ENCODE results near the gene USP12. TPM values are rescaled to one million over a fixed set of nuclear protein-coding genes. Genes with fewer than 3 reads are reported as not detected.

Gene USP12
- polyA plus RNA-seq, 12 donors: 17.3 to 29.3 (median 25.5) TPM; not detected in 1

DNA sequence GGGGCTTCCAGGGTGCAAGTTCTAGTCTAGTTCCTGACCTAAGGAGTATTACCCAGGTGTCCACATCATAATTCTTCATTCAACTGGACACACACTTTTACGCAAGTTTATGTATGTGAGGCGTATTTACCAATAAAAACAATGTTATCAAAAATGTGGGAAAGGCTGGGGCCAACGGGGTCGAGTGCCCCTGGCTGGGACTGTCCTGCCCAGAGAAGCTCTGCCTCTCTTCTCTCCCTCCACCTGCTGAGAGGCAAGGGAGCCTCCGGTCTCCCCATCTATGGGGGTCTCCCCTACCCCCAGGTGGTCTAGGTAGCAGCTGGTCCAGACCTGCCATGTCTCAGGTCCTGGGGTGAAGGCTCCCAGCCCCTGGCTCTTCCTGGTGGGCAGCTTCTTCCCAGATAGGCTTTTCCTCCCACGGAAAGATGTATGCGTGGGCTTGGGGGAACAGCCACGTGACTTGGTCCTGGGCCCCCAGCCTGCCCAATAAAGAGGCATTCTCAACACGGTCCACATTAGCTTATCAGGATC lies 132.4 kb downstream of the USP12 start:
- no peak for DNase-seq

DNA sequence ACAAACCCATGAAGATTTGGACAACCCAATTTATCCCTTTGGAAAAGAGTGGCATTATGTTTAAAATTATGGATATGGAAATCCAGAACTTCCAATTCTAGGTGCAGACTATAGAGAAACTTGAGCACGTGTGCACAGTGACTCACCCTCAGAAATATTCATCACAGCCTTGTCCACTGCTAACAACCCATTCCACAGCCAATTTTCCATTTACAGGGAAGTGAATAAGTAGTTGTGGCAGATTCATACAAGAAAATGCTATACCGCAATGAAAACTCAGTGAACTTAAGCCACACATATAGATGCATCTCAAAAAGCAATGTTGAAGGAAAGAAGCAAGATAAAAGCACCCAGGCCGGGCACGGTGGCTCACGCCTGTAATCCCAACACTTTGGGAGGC lies 133.3 kb downstream of the USP12 start:
- no peak for DNase-seq

DNA sequence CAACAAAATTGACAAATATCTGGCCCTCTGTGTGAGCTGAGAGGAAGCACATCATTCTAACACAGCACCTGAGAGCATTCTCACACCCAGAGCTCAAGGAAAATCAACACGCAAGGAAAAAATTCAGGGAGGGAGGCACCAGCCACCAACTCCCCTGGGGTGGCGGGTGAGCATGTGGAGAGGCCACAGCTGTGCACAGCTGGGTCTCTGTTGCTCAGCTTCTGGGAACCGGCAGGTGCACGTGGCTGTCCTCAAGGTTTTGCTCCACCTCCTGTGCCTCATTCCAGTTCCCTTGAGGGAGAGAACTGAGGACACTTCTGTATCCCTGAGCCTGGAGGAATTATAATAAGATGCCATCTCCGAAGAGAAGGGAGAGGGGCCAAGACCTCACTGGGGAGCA lies 134.0 kb downstream of the USP12 start:
- no peak for DNase-seq

DNA sequence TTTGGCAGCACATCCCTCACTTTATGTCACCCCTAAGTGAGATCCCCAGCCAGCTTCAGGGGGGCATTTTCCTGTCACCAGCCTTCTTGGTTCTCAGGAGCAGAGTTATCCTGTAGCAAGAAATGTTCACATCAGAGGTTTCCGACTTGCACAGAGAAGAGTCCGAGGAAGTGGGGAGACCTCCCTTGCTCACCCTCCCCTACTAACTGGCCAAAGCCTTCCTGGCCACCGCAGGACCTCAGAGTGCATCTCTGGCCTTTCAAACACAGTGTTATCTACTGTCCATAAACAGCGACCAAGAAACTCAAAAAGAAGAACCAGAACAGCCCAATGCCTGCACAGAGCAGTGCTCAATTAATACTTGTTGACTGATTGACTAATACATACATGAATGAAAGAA lies 134.4 kb downstream of the USP12 start:
- DNase-seq: no peak

DNA sequence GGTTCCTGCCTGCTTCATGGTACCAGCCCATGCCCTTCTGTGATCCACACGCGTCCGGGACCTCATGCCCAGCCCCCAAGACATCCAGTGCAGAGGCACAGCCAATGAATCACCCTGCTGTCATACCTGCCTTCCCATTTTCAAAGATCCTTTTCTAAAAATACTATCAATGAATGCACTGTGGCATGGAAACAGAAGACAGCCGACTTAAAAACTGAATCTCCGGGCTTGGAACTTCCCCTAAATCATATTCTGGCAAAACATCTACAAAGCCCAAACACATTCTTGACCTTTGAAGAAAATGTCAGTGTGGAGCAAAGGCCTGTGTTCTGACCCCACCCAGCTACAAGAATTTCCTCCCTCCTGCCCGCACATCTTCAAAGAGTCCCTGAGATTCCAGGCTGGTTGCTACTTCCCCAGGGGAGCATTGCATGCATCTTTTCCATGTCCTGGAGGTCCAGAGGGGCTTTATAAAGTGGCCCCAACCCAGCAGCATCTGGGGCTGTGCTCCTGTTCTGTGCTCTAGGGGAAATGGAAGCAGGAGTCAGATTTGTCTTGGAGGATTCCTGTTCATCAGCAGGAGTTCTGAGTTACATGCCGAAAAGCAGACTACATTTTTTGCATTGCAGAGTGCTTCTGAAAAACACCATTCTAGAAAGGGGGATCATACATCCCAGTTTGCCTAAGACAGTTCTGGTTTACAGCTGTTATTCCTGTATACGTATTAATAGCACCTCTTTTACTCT lies 135.2 kb downstream of the USP12 start:
- no peak for DNase-seq

DNA sequence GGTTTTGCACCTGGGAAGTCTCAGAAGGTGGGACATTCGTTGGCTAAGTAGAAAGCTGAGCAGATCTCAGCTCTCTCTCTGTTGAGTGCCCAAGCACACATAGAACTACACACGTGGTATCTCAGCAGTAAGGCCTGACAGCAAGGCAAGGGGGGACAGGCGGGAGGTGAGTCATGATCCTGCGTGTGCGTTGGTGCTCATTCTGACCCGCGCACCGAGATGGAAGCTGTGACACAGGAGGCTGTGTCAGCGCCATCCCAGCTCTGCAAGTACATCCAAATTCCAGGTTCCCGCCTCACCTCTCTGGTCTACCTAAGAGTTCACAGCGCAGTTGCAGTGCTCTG lies 135.7 kb downstream of the USP12 start:
- no peak for DNase-seq

DNA sequence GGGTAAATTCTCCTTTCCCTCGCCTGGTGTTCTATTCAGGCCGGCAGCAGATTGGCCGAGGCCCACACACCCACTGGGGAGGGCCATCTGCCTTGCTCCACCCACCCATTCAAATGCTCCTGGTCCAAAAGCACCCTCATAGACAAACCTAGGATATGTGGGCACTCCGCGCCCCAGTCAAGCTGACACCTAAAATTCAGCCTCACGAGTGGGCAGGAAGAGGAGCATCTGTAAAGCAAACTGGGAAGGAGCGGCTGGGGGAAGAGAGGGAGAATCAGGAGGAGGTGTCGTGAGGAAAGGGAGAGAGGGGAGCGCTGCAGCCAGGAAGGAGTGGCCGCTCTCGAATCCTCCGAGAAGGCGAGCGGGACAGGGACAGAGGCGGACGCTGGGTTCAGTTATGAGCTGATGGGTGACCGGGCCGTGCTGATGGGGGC lies 136.9 kb downstream of the USP12 start:
- no peak for DNase-seq

DNA sequence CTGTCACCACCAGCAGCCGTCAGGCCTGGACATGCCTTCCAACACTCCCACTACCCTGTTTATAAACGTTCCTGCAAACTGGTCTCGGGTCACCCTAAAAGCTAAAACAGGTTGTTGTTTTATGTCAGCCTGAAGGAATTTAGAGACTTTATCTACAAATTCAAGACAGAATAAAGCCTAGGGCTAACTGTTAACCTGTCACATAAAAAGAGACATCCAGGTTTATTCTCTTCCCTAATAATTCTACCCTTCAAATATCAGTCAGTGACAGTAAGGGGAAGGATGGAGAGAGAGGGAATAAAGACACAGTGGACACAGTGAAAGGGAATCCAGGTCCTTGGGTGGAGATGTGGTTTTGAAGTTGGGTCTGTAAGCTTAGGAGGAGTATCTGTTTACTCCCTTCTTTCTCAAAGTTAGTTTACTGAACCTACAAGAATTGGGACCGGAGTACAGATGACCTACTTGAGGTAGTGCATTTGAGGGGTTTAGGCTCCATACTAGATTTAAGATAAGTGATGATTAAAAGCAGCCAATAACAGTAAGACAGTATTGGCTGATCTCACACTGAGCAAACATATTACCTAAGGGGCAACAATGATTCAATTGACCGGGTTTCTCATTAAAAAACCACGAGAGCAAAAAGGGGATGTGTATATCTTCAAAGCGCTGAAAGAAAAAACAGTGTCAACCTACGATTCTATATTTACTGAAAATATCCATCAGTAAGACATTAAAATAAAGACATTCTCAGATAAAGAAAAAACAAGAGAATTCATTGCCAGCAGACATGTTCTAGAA lies 142.7 kb downstream of the USP12 start:
- DNase-seq: no peak

DNA sequence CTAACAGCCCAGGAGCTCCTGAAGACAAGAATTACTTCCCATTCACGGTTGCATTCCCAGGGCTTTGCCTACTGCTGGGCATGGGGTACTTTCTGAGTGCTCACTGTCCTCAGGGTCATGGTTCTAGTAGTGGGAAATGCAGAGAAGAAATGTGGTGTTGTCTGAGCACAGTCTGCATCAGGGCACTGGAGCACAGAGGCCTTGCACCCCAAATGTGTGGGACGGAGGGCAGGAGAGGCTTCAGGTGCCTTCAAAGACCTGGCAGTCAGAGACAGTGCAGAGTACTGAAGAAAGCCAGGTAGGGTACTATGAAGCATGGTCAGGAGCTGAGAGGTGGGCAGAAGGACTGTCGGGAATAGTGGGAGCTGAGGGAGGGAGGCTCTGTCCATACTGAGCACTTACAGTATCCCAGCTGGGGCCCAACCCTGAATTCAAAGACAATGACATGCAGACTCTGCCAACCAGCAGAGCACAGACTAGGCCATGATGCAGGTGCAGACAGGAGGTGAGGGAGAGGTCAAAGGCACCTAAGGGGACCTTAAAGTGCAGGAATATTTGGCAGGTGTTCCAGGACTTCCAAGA lies 144.4 kb downstream of the USP12 start:
- no peak for DNase-seq

DNA sequence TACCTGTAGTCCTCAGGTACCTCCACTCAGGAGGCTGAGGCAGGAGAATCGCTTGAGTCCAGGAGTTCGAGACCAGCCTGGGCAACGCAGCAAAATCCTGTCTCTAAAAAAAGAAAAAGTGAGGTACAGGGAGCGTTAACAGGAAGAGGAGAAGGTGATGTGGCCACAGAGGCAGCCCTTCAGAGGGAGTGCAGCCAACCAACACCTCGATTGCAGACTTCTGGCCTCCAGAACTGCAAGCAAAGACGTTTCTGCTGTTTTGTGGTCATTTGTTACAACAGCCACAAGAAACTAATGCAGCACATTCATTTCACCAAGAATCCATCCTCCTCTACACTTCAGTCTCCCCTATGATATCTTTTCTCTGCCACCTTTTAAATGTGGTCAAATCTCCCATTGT lies 145.2 kb downstream of the USP12 start:
- DNase-seq: no peak

DNA sequence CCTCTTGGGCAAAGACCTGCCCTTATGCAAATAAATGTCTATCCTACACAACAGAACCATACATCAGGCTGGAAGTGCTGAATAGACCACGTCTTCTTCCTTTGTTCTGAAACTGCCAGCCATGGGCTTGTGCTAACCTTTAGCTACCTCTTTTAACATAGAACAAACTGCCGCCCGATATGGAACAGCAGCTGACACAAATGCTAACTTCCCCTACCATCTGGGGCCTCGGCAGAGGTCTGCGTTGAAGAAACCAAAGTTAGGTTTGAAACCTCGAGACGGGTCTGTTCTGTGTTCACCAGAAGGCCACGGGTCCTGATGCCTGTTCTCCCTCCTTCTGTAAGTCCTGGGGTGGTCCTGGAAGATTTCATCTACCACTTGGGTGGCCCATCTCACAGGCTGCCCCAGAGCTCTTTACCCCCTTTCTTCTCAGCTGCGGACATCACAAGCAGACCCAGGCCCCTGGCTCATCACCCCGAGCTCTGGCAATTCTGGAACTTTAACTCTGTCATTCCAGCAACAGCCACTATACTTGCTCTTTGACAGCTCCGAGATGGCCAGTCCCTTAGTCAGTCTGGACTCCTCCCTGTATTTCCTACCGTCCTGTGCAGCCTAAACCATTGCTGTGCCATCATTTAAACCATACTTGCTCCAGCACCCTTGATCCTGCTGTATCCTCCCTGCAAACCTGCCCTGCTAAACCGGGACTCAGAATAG lies 146.7 kb downstream of the USP12 start:
- DNase-seq: no peak

DNA sequence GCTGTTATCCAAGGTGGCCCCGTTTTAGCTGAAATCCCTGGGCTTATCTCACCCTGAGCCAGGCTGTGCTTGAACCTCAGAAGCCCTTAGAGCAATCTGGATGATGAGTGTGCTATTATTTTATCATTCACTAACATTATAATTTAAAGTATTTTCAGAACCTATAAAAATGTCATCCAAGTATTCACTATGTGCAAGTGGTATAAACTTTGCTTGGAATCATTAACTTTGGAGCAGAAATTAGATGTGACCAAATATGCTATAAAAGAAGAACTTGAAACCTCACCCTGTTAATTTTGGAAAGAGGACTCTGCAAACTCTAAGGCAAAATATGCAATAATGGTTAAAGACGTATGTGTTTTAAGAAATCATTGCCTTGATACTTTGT lies 147.5 kb downstream of the USP12 start:
- DNase-seq: no peak

DNA sequence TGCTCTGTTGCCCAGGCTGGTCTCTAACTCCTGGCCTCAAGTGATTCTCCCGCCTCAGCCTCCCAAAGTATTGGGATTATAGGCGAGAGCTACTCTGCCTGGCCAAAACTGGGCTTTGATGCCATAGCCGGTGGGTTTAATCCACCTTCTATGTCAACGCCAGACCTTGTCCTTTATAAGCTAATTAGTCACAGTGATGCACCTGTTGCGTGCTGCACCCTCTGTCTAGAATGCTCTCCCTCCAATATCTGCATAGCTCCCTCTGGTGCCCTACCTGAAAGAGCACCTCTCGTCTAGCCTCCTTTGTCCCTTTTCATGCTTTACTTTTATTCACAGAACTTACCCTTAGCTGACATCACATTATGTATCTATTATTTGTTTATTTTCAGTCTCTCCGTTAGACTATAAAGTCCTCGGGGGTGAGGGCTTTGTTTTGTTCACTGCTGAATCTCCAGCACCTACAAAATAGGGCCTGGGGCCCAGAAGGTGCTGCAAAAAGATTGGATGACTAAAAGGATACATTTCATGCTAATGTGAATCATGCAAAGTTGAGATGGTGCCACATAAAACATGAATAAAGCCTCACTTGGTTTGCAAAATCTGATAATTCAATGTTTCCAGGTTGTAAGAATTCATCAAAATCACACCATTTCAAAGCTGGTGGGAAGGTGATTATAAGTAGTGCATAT lies 148.1 kb downstream of the USP12 start:
- DNase-seq: no peak

DNA sequence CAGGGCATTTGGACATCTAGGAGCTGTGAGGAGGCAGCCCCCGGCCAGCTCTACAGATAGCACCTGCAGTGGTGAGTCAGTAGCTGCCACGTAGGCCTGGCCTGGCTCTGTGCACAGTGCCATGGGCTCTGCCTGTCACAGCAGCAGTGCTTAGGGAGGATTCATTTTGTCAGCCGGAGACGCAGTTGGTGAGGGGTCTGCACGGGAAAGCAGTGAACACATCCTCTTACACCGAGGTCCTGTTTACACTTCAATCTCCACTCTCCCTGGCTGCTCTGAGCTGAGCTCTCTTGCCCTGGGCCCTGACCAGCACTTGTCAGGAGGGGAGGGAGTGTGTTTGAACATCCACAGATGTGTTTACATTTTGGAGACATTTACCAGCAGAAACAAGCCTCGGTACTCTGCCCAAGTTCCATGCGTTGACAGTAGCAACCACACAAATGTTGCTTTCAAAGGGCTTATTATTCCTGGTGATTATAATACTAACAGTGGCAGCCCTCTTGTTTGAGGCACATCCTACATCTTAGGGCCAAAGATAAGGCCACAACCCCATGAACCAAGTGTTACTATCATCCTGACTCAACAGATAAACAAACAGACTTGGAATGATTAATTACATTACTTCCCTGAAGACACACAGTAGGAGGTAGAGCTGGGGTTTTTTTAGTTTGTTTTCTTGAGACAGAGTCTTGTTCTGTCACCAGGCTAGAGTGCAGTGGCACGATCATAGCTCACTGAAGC lies 148.9 kb downstream of the USP12 start:
- DNase-seq: no peak

DNA sequence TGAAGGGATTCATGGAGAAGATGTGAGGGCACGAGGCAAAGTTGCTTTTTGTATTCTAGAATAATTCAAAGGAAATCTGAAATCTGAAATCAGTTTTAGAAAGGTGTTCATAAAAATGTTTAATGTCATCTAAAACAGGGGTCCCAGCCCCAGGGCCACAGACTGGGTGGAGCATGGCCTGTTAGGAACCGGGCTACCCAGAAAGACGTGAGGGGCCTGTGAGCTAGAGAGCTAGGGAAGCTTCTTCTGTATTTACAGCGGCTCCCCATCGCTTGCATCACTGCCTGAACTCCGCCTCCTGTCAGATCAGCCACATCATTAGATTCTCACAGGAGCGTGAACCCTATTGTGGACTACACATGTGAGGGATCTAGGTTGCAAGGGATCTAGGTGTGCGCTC lies 151.2 kb downstream of the USP12 start:
- no peak for DNase-seq

DNA sequence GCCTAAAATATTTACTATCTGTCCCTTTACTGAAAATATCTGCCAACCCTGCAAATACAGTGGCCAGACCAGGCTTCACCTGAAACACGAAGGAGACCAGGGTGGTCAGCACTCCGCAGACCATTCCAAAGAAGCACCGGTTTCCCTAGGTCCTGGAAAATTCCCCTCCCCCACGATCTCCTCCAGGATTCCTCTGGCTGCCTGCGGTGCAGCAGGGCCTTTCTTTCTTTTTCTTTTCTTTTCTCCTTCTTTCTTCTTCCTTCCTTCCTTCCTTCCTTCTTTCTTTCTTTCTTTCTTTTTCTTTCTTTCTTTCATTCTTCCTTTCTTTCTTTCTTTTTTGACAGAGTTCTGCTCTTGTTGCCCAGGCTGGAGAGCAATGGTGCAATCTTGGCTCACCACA lies 152.7 kb downstream of the USP12 start:
- no peak for DNase-seq

DNA sequence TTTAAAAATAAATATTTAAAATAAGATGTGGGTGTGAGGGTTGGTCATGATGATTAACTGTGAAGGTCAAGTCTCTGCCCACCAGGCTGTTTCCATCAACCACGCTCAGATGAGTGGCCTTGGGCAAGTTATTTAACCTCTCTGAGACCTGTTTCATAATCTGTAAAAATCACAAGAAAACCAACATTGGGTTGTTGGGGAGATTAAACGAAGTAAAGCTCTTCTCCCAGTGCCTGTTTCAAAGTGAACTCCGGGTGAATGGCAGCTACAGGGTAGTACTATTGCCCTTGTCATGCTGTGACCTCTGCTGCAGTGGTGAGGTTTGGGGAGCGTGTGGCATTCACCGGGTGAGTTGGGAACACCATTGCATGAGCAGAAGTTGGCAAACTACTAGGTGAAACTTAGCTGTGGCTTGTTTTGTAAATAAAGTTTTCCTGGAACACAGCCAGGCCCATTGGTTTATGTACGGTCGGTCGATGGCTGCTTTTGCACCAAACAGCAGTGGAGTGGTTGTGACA lies 153.2 kb downstream of the USP12 start:
- no peak for DNase-seq

DNA sequence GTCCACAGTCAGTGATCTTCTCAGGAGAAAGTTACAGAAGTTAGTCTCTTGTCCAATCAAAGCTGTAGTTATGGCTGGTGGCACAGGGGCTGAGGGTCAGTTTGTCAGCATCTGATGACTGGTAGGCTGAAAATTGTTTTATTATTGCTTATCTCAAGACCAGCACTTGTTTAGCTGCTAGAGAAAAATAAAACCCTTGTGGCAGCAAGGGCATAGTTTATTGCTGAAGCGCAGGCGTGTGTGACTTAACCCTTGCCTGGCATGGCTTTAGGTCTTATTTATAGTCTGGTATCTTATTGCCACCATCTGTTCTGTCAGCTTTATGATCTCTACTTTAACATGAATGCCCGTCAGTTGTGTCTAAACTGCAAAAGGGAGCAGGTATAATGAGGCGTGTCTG lies 154.7 kb downstream of the USP12 start:
- no peak for DNase-seq

Measured in muscle of arm (tissue), 12 donors.